Memory B cell (primary cell): ENCODE results near the gene SLC44A3.
"Not testable (repeated sequence)": the region's sequence is repeated elsewhere in the genome, so short reads cannot be mapped to it uniquely, and the experiment has no call there.

Source experiments
- ATAC-seq: fragments of 150-1000 bp; cut with Tn5 transposase; 2 replicates; pipeline ENCODE4 v1.10.0; 2021; ENCODE audit warnings: low read depth, mild to moderate bottlenecking, moderate library complexity
- DNase-seq, 2 donors: peaks; one replicate each; pipeline ENCODE4 v3.0.0; 2022; ENCODE audit warnings: low spot score in 2 of 2
- H3K27ac Mint-ChIP-seq: one replicate; pipeline ENCODE4 v1.8.0; 2022; ENCODE audit warnings: mild to moderate bottlenecking, moderate library complexity, mixed read lengths
- H3K27me3 Mint-ChIP-seq: one replicate; pipeline ENCODE4 v1.8.0; 2022; ENCODE audit warnings: mixed read lengths
- H3K36me3 Mint-ChIP-seq: one replicate; pipeline ENCODE4 v1.8.0; 2022; ENCODE audit warnings: mild to moderate bottlenecking, mixed read lengths
- H3K4me1 Mint-ChIP-seq: one replicate; pipeline ENCODE4 v1.8.0; 2022; ENCODE audit warnings: mixed read lengths
- H3K4me3 Mint-ChIP-seq: one replicate; pipeline ENCODE4 v1.8.0; 2022; ENCODE audit warnings: mild to moderate bottlenecking, moderate library complexity, mixed read lengths
- H3K9me3 Mint-ChIP-seq: one replicate; pipeline ENCODE4 v1.8.0; 2022; ENCODE audit warnings: mixed read lengths

The SLC44A3 gene

DNA sequence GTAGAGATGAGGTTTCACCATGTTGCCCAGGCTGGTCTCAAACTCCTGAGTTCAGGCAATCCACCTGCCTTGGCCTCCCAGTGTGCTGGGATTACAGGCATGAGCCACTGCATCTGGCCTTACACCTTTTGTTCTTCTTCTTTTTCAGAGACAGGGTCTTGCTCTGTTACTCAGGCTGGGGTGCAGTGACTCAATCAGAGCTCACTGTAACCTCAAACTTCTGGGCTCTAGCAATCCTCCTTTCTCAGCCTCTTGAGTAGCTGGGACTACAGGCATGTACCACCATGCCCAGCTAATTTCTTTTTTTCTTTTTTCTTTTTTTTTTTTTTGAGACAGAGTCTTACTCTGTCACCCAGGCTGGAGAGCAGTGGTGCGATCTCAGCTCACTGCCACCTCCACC lies 121.3 kb downstream of the SLC44A3 start:
- not testable (repeated sequence) for ATAC-seq, H3K27ac Mint-ChIP-seq, H3K9me3 Mint-ChIP-seq, DNase-seq, H3K4me3 Mint-ChIP-seq, H3K36me3 Mint-ChIP-seq, H3K27me3 Mint-ChIP-seq, H3K4me1 Mint-ChIP-seq

GRCh38 chr1:94942171-94943128 lies 122.3 kb downstream of the SLC44A3 start:
- Mint-ChIP-seq H3K4me3 (no peak overlapping the region), H3K27me3 (peaks cover 6% of the 10 kb centered on the region), H3K27ac (no peak overlapping the region), H3K4me1 (peaks cover 6% of the 10 kb centered on the region), H3K36me3 (no peaks in the 10 kb centered on the region), H3K9me3 (no peaks in the 10 kb centered on the region)
- no peak for ATAC-seq
- DNase-seq: no peak
